B cell (primary cell): Measurements from ENCODE around the gene NUMA1. TPM values are rescaled to one million over a fixed set of nuclear protein-coding genes. Genes with fewer than 3 reads are reported as not detected.

Source experiments
- ATAC-seq: fragments of 200-7000 bp; cut with Tn5 transposase; one replicate; pipeline ENCODE4 v1.10.0; 2021; ENCODE audit warnings: low read depth, mild to moderate bottlenecking, moderate number of reproducible peaks, moderate library complexity
- CTCF ChIA-PET: fragments of 350-600 bp; sonication (Branson Sonifier 250); formaldehyde crosslinking; loops from one replicate; lab custom pipeline; 2021; ENCODE audit warnings: antibody characterized with exemption, inconsistent platforms; lab: Charles Lee
- POLR2A ChIA-PET: fragments of 350-600 bp; sonication (Branson Sonifier 250); formaldehyde crosslinking; loops from one replicate; lab custom pipeline; 2021; ENCODE audit warnings: antibody characterized with exemption; lab: Charles Lee
- DNase-seq: peaks from one replicate; pipeline ENCODE4 v3.0.0; 2013
- H2AFZ ChIP-seq: 2 replicates; pipeline ENCODE4 v1.6.1; 2012; ENCODE audit warnings: mild to moderate bottlenecking, low read depth, low read length; ENCODE audit not compliant: insufficient read depth, poor library complexity, severe bottlenecking
- H3K27ac ChIP-seq, 2 donors: 1 replicate in 1 of 2; 2 replicates in 1 of 2; pipeline ENCODE4 v1.5.1; 2012 to 2013; ENCODE audit warnings: low read length in 2 of 2, mild to moderate bottlenecking in 2 of 2, moderate library complexity in 1 of 2
- H3K27me3 ChIP-seq, 4 experiments: fragments of 200-600 bp in 1 of 4; sonication (generic) in 1 of 4; replicated peaks in 1 of 4; 1 replicate in 2 of 4; 2 replicates in 2 of 4; pipeline versions ENCODE4 v1.6.1 to v1.7.0; 2013 to 2016; ENCODE audit warnings: low read length in 3 of 4, mild to moderate bottlenecking in 2 of 4, mixed read lengths in 1 of 4, moderate library complexity in 1 of 4; ENCODE audit not compliant: insufficient read depth in 4 of 4, control insufficient read depth in 3 of 4; ENCODE audit errors: control extremely low read depth in 1 of 4
- H3K36me3 ChIP-seq, 2 experiments: replicated peaks in 1 of 2; 1 replicate in 1 of 2; 2 replicates in 1 of 2; pipeline versions ENCODE4 v1.6.1 to v1.7.1; 2013; ENCODE audit warnings: low read length in 1 of 2; ENCODE audit not compliant: insufficient read depth in 2 of 2, control insufficient read depth in 1 of 2; ENCODE audit errors: control extremely low read depth in 1 of 2, extremely low read depth in 1 of 2
- H3K4me1 ChIP-seq, 2 donors: fragments of 200-600 bp in 1 of 2; sonication (generic) in 1 of 2; 1 replicate in 1 of 2; 2 replicates in 1 of 2; pipeline versions ENCODE4 v1.5.1 to v1.6.1; 2013 to 2017; ENCODE audit warnings: low read length in 2 of 2; ENCODE audit not compliant: control insufficient read depth in 2 of 2, insufficient read depth in 2 of 2
- H3K4me2 ChIP-seq: replicated peaks from 2 replicates; pipeline ENCODE3; 2012; ENCODE audit warnings: mild to moderate bottlenecking, low read depth, low read length; ENCODE audit not compliant: poor library complexity, severe bottlenecking
- H3K4me3 ChIP-seq, 5 experiments: fragments of 200-600 bp in 1 of 5; sonication (generic) in 1 of 5; 1 replicate in 3 of 5; 2 replicates in 2 of 5; pipeline versions ENCODE4 v1.5.1 to v1.7.0; 2011 to 2016; ENCODE audit warnings: low read length in 4 of 5, mild to moderate bottlenecking in 4 of 5, low read depth in 2 of 5, control low read depth in 1 of 5, moderate library complexity in 1 of 5; ENCODE audit not compliant: insufficient read depth in 1 of 5; ENCODE audit errors: control extremely low read depth in 1 of 5, extremely low read depth in 1 of 5
- H3K79me2 ChIP-seq: fragments of 200-600 bp; sonication (generic); one replicate; pipeline ENCODE4 v1.6.0; 2016; ENCODE audit warnings: low read length; ENCODE audit not compliant: control insufficient read depth, insufficient read depth
- H3K9ac ChIP-seq: fragments of 200-600 bp; sonication (generic); 2 replicates; pipeline ENCODE4 v1.6.1; 2017; ENCODE audit warnings: mild to moderate bottlenecking, low read length, moderate library complexity
- H3K9me3 ChIP-seq, 3 donors: one replicate each; pipeline versions ENCODE4 v1.6.1 to v1.7.1; 2013; ENCODE audit warnings: low read length in 2 of 3; ENCODE audit not compliant: control insufficient read depth in 2 of 3, insufficient read depth in 1 of 3; ENCODE audit errors: control extremely low read depth in 1 of 3
- H4K20me1 ChIP-seq: 2 replicates; pipeline ENCODE4 v1.6.0; 2012; ENCODE audit warnings: mild to moderate bottlenecking, low read length; ENCODE audit not compliant: insufficient read depth, control insufficient read depth, poor library complexity, severe bottlenecking
- H3K27ac Mint-ChIP-seq: one replicate; pipeline ENCODE4 v1.8.0; 2021; ENCODE audit warnings: mixed read lengths
- H3K27me3 Mint-ChIP-seq: one replicate; pipeline ENCODE4 v1.8.0; 2021; ENCODE audit warnings: mixed read lengths
- H3K4me1 Mint-ChIP-seq: one replicate; pipeline ENCODE4 v1.8.0; 2021; ENCODE audit warnings: mixed read lengths
- H3K4me3 Mint-ChIP-seq: one replicate; pipeline ENCODE4 v1.8.0; 2021; ENCODE audit warnings: mixed read lengths
- H3K9me3 Mint-ChIP-seq: one replicate; pipeline ENCODE4 v1.8.0; 2022; ENCODE audit warnings: mixed read lengths; ENCODE audit not compliant: insufficient read depth
- EZH2 ChIP-seq: IDR thresholded peaks from 2 replicates; pipeline ENCODE4 v1.6.1; 2012; ENCODE audit warnings: borderline replicate concordance, low read depth, mild to moderate bottlenecking, moderate library complexity, low read length; ENCODE audit not compliant: insufficient read depth, poor library complexity, severe bottlenecking
- WGBS: methylation state at CpG from one replicate; pipeline ENCODE4 v1.1.5; 2013; ENCODE audit warnings: missing lambda C conversion rate; ENCODE audit not compliant: insufficient coverage; 5-methylcytosine and 5-hydroxymethylcytosine counted together
- intact Hi-C: fragments of 100-400 bp; cut with micrococcal nuclease; formaldehyde crosslinking; loops from one replicate; pipeline ENCODE4 v1.10.0; 2022
- polyA plus RNA-seq: library from polyadenylated mRNA; depleted of rRNA; stranded (reverse); fragments of >200 nt; gene quantifications from 2 replicates; pipeline ENCODE4 v1.2.3, GENCODE V29; 2012
- total RNA-seq, 2 donors: library from RNA; stranded (reverse); fragments of 120-200 nt in 1 of 2; gene quantifications; 1 replicate in 1 of 2; 2 replicates in 1 of 2; pipeline versions ENCODE4 v1.2.3 to v1.2.4, GENCODE V29; 2013 to 2022
- TF ChIP-seq, protein P1 (sequence below): fragments of 200-600 bp; IDR thresholded peaks from one replicate; pipeline ENCODE4 v1.8.0; 2022; ENCODE audit warnings: antibody characterized with exemption, mild to moderate bottlenecking

NUMA1 gene
- total and polyA plus RNA-seq, 2 donors (not counting 1 experiment from before 2014, with no cell fraction given), result 186 to 300 TPM

- Histone ChIP-seq H3K27ac (peak overlapping the region; percentile 72 to 78), H3K9me3 (peaks cover 0 to 5% (median 0%) of the 10 kb centered on the region in 3 donors), H3K79me2 (peaks cover 15% of the 10 kb centered on the region), H3K36me3 (peaks cover 0 to 25% of the 10 kb centered on the region in 2 experiments), H3K4me1 (peaks cover 30 to 58% of the 10 kb centered on the region in 2 donors), H3K4me2 (peak overlapping the region; percentile 72), H2AFZ (peak overlapping the region; percentile 76), H3K4me3 (no peak overlapping the region), H3K27me3 (no peaks in the 10 kb centered on the region), H4K20me1 (no peaks in the 10 kb centered on the region), H3K9ac (peak overlapping the region; percentile 61)
- Mint-ChIP-seq H3K27me3 (no peaks in the 10 kb centered on the region), H3K4me3 (peak overlapping the region; percentile 88), H3K4me1 (peaks cover 56% of the 10 kb centered on the region), H3K9me3 (no peaks in the 10 kb centered on the region), H3K27ac (peak overlapping the region; percentile 95)
- ChIA-PET CTCF (interaction anchor here (1.1 to 2.8 kb wide), 7 partner anchors 9 to 93 kb away, joined by 3 to 17 read pairs (median 4); no protein-coding TSS in a partner anchor), POLR2A (interaction anchor here (1.0 kb wide), 1 partner anchor 70 kb away, joined by 3 read pairs; the partner anchor contains the start of genes RNF121 and XNDC1N)
- TF ChIP-seq, protein P1, sequence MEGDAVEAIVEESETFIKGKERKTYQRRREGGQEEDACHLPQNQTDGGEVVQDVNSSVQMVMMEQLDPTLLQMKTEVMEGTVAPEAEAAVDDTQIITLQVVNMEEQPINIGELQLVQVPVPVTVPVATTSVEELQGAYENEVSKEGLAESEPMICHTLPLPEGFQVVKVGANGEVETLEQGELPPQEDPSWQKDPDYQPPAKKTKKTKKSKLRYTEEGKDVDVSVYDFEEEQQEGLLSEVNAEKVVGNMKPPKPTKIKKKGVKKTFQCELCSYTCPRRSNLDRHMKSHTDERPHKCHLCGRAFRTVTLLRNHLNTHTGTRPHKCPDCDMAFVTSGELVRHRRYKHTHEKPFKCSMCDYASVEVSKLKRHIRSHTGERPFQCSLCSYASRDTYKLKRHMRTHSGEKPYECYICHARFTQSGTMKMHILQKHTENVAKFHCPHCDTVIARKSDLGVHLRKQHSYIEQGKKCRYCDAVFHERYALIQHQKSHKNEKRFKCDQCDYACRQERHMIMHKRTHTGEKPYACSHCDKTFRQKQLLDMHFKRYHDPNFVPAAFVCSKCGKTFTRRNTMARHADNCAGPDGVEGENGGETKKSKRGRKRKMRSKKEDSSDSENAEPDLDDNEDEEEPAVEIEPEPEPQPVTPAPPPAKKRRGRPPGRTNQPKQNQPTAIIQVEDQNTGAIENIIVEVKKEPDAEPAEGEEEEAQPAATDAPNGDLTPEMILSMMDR, result no peak
- no peak for TF ChIP-seq EZH2
- no peak for DNase-seq
- no peak for ATAC-seq
- intact Hi-C loops, result no loop called here
- WGBS, result no CpG with 5 or more reads among the region's 2 CpGs
These were observed 82.3 kb downstream of the NUMA1 start for GRCh38 chr11:71998061-71998460.

DNA sequence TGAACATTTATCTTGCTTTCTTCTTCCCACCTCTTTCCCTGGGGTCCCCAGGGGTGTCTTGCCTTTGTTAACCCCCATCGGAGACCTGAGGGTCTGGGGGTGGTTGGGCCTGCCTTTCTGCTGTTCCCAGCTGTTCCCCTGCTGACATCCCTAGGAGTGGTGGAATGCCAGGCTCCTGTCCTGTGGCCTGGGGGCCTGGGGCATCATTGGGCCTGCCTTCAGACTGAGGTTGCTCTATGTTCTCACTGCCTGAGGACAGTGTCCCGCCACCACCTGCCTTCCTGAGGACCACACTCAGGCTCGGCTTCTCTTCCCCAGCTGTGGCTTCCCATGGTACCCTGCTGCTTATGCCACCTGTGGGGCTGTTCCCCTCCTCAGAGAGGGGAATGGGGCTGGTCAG lies 82.7 kb downstream of the NUMA1 start:
- POLR2A ChIA-PET, result no interaction called here
- Mint-ChIP-seq H3K4me1 (peaks cover 61% of the 10 kb centered on the region), H3K4me3 (no peak overlapping the region), H3K9me3 (no peaks in the 10 kb centered on the region), H3K27ac (no peak overlapping the region), H3K27me3 (no peaks in the 10 kb centered on the region)
- peaks cover 0 to 20% of the 10 kb centered on the region in 2 experiments for H3K36me3 ChIP-seq
- H3K9ac ChIP-seq, result no peak overlapping the region
- peaks cover 0 to 5% (median 0%) of the 10 kb centered on the region in 3 donors for H3K9me3 ChIP-seq
- ATAC-seq (no peak), DNase-seq (no peak)
- WGBS, result 100% methylated on average over 2 of the region's 3 CpGs
- no peak overlapping the region for H2AFZ ChIP-seq
- peaks cover 35 to 62% of the 10 kb centered on the region in 2 donors for H3K4me1 ChIP-seq
- intact Hi-C loops, result no loop called here
- no peak overlapping the region for H3K4me3 ChIP-seq
- no peak overlapping the region for H3K27ac ChIP-seq
- H4K20me1 ChIP-seq, result no peaks in the 10 kb centered on the region
- H3K4me2 ChIP-seq, result peak overlapping the region; percentile 72
- H3K27me3 ChIP-seq, result no peaks in the 10 kb centered on the region
- TF ChIP-seq, protein P1, result no peak
- TF ChIP-seq EZH2, result no peak
- CTCF ChIA-PET, result interaction anchor here (1.1 to 2.8 kb wide), 4 partner anchors 18 to 28 kb away, joined by 3 to 17 read pairs (median 6); no protein-coding TSS in a partner anchor
- H3K79me2 ChIP-seq, result peaks cover 15% of the 10 kb centered on the region
